CD4-positive, alpha-beta T cell treated with Interleukin-10 for 1 hour (primary cell): ENCODE data around the gene EMCN.
A peak's percentile ranks its signal among the peaks of the same experiment; 100 is the strongest.
"Not testable (repeated sequence)": the region's sequence is repeated elsewhere in the genome, so short reads cannot be mapped to it uniquely, and the experiment has no call there.

Experiments
- DNase-seq: peaks from one replicate; pipeline ENCODE4 v3.0.0-alpha.2; 2020

Gene EMCN

DNA sequence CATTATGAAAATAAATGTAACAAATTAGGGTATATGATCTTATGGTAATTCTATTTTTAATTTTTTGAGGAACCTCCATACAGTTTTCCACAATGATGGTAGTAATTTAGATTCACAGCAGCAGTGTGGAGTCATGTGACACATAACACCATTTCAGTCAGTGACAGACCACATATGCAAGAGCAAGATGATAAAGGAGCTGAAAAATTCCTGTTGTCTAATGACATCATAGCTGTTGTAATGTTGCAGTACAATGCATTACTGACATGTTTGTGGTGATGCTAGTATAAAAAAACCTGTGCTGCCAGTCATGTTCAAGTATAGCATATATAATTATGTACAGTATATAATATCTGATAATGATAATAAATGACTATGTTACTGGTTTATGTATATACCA is 28.5 kb downstream of the EMCN start:
- DNase-seq: no peak

DNA sequence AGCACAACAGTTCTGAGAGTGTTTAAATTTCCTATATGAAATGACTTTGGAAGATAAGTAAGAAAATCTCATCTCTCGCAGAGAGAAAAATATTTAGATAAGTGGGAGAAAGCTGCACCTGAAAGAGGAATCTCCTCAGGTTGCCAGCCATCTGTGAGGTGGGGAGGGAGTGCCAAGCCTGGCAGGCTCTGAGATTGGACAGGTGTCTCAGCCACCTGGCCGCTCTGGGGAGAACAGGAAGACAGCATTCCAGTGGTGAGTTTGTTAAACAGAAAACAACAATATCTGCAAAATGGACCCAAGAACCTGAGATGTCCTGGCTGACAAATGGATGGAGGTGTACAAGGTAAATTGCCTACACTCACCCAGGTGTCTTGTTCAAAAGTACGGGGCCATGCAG is 31.3 kb downstream of the EMCN start:
- no peak for DNase-seq

DNA sequence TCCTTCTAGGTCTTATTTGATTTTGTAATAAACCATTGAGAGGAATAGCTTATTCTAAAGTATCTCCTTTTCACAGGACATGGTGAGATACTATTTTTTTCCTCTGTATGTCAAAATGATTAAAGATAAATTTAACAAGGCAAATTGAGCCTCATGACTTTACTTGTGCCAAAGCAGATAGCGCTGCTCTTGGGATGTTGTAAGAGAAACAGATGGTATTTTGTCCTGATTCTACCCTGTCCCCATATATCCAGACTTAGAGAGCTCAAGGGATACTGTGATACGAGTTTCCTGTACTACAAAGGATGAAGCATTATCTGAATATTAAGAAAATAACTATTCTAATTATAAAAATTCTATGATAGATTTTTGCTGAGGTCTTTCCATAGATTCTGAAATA is 34.0 kb downstream of the EMCN start:
- DNase-seq: no peak

DNA sequence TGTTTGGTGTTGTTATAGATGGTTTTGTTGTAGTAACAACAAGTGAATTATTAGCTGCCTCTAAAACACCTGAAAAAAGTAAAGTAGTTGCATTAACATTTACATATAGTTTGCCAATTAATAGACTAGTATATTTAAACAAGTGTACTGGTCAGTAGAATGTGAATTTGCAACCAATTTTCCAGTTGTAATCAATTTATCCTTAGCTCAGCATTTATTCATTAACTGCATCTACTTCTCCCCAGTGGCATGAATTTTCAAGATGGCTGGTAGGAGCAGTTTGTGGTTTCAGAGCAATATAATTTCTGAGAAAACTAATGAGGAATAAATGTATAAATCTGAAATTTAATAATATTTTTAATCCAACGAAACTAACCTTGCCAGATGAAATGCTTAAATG is 37.9 kb downstream of the EMCN start:
- DNase-seq: no peak

DNA sequence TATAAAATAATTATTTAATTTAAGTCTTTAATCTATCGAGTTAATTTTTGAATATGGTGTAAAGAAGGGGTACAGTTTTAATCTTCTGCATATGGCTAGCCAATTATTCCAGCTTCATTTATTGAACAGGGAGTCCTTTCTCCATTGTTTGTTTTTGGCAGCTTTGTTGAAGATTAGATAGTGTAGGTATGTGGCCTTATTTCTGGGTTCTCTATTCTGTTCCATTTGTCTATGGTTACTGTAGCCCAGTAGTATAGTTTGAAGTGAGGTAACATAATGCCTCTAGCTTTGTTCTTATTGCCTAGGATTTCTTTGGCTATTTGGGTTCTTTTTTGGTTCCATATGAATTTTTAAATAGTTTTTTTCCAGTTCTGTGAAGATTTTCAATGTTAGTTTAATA is 48.3 kb downstream of the EMCN start:
- DNase-seq: no peak

DNA sequence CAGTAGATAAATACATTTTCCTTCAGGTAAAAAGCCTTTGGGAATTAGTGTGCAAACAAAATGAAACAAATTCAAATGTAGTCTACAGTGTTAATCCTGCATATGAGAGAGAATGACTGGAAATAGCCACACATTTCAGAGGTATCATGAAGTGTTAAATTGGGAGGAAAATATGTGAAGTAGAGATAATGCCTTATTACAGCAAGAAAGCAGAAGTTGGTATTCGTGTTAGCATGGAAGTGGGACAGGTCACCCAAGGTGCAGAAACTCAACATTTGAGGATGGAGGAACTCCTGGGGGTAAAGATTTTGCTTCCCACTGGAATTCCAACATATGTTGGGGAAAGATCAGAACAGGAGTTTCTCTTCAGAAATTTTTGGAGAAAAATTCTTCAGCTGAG is 51.3 kb downstream of the EMCN start:
- DNase-seq: no peak

DNA sequence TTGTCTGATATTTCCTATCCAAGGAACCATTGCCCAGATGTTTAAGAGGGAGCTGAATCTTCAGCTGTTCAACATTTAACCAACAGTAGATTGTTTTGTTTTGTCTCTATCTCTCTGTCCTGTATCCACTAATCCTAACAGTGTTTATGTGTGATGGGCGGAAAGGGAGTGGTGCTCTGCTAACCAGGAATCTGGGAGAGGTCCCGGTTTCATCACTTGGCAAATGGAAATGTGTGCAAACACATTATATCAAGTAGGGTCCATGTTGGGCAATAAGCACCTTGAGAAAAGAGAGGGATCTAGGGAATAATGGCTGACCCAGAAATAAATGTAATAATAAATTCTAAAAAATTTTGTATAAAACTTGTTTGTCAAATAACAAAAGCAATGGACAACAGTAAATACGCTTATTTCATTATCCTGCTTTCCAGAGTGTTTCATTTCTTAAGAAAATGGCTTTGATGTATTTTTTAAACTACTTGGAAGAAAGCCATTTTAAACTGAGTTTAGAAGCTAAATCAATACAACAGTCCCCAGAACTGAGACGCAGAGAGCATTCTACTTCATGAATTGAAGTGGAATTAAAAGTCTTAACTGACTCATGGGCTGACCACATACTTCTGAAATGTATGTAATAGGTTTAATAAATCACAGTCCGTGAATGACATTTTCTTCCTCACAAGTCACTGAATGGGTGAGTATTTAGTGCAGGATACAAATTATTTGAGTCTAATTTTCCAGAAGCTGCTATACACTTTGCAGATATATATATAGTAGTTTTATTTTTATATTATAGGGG is 55.8 kb downstream of the EMCN start:
- DNase-seq: no peak

DNA sequence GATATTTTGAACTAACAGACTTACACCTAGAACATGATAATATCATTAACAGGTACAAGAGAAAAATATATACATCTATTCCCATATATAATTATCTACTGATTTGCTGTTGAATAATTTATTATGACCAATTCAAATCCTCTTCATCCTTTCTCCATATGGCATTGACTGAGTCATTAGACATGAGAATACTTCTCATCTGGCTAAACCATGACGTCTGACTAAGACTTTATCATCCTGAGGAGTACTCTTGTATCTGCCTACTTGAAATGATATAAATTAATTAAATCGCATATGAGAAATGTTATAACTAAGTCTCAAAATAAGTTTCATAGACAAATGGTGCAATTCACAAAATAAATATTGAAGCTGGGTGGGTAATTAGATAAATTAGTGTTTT is 67.4 kb downstream of the EMCN start:
- no peak for DNase-seq

DNA sequence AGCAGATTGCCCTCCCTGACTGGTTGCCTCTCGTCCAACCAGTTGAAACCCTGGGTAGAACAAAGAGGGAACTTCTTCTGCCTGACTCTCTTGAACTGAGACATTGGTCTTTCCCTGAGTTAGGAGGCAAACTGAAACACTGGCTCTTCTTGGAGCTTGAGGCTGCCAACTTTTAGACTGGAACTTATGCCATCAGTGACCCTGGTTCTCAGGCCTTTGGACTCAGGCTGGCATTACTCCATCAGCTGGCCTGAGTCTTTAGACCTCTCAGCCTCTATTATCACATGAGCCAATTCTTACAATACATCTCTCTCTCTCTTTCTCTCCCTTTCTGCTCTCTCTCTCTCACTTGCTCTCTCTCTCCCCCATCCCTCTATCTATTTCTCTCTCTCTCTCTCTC is 86.4 kb downstream of the EMCN start:
- DNase-seq: no peak

DNA sequence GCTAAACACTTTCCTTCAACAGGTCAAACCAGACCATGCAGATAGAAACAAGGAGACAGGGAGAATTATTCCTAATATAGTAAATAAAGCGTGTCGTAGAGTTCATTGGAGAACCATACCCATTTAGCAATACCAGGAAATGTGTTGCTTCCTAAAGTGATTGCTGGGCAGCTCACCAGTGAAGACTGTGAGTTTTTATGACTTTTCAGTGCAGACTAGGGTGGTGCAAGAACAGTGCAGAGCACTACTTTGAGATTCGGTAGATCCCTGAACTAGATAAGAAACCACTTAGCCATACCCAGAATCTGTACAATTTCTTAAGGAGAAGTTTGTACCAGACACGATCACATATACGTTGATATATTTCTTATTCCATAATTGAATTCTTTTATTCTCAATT is 87.4 kb downstream of the EMCN start:
- no peak for DNase-seq

DNA sequence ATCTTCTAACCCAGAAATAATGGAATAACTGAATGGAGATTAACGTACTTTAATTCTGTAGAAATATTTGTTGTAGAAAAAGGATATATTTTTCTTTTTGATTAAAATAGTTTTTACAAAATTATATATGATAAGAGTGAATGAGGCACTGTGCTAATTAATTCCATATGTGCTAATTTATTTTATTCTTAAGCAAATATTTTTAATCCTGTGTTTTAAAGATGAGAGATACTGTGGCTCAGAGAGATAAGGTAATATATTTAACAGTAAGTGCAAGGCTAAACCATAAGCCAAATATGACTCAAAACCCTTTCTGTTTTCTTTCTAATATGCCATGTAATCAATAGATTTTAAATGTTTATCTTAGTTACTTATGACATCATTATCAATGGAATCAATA is 88.2 kb downstream of the EMCN start:
- DNase-seq: no peak

DNA sequence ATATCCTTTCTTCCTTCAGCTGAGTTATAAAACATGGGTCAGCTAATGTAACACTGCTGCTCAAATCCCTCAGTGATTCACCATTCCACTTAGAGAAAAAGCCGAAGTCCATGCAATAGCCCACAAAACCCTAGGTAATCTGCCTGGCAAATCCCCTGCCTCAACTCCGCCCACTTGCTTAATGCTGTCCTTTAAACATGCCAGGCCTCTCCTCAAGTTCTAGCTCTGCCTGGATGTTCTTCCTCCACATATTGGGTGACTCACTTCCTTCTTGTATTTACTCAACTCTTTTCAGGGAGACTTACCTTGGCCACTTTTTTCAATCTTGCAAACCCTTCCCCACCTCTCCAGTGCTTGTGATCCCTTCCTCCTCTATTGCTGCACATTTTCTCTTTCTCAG is 89.8 kb downstream of the EMCN start:
- DNase-seq: no peak

DNA sequence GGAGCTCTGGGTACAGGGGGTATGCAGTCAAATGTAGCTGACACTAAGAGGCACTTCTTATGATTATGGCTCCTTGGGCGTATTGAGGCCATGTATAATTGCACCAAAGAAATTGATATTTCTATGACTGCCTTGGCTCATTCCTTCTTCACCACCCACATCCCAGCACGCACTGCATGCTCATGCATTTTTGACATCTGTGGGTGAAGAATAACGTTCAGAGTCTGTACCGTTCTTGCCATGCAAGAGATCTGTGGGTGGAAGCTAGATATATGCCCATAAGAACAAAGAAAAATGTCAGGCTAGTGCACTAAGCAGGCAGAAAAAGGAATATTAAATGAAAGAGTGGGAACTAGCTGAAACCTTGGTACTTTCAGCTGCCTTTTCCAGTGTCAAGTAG is 93.4 kb downstream of the EMCN start:
- no peak for DNase-seq

DNA sequence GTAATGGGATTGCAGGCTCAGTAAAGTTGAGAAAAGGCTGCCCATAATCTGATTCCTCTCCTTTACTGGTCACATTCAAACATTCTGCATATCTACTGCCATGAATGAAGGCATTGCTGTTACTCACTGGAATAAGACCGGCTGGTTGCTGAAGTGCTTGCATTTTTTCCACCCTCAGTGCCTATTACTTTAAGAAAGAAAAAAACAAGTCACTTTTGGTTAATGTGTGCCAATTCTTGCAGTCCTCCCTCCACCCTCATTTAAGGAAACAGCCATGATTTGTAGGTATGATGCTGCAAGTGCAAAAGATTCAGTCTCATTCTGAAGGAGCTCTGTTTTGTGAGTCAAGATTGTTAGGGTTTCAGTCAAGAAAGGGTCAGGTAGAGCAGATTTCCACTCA is 94.9 kb downstream of the EMCN start:
- no peak for DNase-seq

DNA sequence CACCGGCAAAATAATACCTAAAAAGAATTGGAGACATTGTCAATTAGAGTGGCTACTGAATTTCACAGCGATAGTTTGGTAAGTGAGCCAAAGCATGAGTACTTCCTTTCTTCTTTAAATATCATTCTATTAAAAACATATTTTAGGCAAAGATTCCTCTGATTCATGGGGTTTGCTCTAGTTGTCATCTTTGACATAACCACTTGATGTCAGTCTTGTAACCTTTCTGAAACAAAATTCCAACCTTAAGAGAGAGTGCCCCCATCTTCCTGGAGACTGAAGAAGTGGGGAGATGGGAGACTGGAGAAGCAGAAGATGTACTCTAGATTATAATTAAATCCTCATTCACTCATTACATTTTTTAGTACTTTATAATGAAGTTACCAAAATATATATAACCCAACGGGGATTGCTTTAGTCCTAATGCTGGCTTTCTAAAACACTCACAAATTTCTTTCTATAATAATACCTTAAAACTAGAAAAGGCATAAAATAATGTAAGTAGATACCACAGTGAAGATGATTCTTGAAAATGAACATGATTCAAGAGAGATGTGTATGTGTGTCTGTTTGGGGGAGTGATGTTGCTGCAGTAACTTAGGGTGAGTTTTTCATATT is 96.4 kb downstream of the EMCN start:
- no peak for DNase-seq

DNA sequence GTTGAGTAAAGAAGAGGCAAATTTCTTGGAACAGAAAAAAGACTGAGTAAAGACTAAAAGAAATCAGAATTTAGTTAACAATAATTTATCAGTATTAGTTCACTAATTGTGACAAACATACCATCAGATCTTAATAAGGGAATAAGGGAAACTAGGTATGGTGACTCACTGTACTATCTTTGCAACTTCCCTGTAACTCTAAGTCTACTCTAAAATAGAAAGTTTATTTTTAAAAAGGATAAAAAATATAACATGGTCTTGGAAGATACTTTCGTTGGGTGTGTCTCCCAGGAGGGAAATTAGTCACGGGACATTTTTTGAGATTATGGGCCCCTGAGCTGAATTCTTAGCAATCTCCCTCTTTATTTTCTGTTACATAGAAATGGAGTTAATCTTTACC is 97.3 kb downstream of the EMCN start:
- no peak for DNase-seq

DNA sequence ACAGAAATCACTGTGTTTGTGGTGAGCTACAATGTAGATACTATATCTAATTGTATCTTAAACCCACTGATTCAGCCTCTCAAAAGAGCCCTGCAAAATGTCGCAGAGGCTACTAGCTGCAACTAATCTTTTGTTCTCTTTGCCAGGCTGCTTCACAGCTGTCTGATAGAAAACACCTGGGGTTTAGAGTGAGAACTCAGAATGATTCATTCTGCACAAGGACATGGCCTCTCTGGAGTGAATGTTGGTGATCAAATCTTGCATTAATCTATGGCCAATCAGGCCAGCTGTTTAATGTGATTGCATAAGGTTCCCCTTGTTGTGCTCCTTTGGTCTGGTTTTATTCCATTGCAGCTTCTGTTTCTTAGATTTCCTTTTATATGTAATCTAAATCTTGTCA is 100.3 kb downstream of the EMCN start:
- no peak for DNase-seq

DNA sequence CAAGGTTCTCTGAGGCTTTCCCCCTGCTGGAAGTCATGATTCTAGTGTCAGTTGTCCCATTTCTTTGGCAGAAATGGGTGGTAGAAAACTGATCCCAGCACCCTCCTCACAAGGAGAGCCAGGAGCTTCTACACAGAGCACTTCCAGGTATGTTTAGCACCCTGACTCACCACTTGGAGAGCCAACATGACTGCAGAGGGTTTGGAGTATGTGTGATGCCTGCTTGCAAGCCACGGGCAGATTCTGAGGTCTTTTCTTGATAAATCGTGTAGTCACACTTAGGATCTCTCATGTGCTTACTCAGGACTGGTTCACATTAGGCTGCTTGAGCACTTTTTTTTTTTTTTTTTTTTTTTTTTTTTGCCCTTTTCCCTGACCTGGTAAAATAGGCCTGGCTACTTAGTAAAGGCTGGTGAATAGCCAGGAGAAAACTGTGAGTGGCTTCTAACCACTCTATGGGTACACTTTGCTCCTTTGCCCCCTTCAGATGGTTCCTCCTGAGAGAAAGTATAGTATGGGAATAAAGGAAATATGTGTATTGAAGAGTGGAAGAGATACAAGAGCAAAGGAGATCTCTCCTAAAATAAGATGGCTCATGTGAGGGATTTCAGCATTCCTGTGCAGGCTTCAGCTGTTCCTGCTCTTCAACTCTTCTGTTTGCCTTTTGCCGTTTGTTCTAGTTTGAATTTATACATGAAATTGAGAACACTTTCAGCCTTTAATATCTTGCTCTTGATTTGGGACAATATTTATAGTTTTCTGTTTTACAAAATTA is 103.6 kb downstream of the EMCN start:
- no peak for DNase-seq

DNA sequence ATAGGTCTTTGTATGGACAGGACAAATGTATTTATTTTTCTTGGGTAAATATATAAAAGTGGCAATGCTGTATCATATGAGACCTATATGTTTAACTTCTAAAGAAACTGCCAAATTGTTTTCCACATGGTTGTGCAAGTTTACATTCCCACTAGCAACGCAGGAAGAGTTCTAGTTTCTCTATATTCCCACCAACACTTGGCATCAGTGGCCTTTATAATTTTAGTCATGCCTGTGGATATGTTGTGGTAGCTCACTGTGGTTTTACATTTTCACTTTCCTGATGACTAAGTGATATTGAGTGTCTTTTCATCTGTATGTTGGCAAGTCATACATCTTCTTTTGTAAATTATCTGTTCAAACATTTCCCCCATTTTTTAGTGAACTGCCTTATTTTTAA is 126.0 kb downstream of the EMCN start:
- DNase-seq: no peak

DNA sequence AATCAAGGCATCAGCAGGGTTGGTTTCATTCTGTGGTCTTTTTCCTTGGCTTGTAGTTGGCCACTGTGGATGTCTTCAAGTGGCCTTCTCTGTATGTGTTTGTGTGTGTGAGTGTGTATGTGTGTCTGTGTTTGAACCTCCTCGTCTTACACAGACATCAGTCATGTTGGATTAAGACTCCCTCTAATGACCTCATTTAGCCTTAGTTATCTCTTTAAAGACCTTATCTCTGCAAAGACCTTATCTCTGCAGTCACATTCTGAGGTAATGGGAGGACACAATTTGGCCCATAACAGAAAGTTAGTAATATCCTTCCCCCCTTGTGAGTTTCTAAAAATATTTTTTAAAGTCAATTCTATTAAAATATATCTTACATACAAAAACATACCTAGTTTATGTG is 126.7 kb downstream of the EMCN start:
- no peak for DNase-seq

DNA sequence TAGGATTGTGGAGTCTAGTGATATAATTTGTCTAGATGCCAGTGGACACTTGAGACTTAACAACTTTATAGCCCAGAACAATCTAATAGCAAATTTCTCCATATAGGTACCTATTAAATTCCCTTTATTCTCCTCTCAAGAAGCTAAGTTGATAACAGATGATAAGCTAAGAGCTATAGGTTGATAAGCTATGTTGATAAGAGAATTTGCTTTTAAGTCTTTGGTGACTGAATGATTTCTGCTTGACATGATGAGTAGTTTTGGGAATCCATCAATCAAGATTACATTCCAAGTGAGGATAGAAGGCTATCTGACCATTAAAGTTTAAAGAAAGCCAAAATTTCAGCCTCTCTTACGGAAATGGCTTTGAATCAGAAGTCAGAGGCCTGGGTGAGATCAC is 131.6 kb downstream of the EMCN start:
- DNase-seq: no peak

DNA sequence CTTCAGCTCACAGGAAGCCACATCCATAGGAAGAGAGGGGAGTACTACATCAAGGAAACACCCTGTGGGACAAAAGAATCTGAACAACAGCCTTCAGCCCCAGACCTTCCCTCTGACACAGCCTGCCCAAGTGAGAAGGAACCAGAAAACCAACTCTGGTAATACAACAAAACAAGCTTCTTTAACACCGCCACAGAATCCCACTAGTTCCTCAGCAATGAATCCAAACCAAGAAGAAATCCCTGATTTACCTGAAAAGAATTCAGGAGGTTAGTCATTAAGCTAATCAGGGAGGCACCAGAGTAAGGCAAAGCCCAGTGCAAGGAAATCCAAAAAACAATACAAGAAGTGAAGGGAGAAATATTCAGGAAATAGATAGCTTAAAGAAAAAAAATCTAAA is 137.4 kb downstream of the EMCN start:
- DNase-seq: not testable (repeated sequence)

DNA sequence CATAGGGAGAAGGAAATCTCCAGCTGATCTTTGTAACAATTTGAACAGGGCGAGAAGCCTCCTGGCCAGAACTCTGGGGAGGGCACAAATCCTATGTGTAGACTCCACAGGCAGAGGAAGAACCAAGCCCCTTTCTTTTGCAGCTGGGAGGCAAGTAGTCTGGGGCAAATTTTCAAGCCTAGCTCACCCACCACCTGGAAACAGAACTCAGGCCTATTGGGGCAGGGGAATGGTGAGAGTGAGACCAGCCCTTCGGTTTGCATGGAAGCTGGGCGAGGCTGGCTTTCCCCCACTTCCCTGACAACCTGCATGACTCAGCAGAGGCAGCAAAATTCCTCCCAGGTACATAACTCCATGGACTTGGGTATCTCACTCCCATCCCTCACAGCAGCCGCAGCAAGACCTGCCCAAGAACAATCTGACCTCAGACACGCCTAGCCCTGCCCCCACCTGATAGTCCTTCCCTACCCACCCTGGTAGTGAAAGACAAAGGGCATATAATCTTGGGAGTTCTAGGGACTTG is 138.2 kb downstream of the EMCN start:
- no peak for DNase-seq

DNA sequence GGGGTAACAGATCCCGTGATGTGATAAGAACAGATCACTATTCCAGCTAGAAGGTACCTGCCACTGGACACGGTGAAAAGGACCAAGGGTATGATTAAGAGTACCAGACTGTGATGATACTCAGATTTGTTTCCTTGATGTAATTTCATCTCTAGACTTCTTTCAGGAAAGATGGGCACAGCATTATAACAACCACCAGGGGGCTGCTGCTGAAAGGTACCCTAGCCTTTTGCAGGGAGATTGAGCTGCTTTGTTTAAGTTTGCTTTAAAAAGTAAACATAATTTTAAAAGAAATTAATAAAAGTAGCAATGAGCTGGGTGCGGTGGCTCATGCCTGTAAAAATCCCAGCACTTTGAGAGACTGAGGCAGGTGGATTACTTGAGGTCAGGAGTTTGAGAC is 145.4 kb downstream of the EMCN start:
- peak; percentile 2 for DNase-seq
